Tibial nerve (tissue), 3 donors: Measurements from ENCODE around the gene PSMD13.

Experiments used
- POLR2A ChIP-seq, 2 donors: fragments of 450-650 bp; IDR thresholded peaks; one replicate each; pipeline ENCODE4 v1.6.1; 2017; ENCODE audit warnings: antibody characterized with exemption in 2 of 2, mild to moderate bottlenecking in 2 of 2, moderate library complexity in 2 of 2
- TF ChIP-seq, protein P1 (sequence below), 5 experiments: fragments of 200-600 bp in 3 of 5; fragments of 450-650 bp in 2 of 5; sonication (generic) in 3 of 5; IDR thresholded peaks; one replicate each; pipeline ENCODE4 v1.5.1; 2016 to 2019; ENCODE audit warnings: antibody characterized with exemption in 5 of 5, mild to moderate bottlenecking in 3 of 5, moderate library complexity in 2 of 5

DNA sequence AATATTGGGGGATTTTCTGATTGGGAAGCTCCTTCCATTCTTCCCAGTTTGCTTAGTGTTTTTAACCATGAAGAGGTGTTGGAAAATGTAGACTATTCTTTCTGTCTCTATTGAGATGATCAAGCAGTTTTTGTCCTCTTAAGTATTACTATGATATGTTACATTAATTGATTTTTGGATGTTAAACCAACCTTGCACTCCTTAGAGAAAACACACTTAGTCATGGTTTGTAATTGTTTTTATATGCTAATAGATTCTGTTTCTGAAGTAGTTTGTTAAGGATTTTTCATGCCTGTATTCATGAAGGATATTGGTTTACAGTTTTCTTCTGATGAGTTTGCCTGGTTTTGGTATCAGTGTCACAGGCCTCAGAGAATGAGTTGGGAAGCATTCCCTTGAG lies 39.4 kb downstream of the PSMD13 start:
- TF ChIP-seq, protein P1, sequence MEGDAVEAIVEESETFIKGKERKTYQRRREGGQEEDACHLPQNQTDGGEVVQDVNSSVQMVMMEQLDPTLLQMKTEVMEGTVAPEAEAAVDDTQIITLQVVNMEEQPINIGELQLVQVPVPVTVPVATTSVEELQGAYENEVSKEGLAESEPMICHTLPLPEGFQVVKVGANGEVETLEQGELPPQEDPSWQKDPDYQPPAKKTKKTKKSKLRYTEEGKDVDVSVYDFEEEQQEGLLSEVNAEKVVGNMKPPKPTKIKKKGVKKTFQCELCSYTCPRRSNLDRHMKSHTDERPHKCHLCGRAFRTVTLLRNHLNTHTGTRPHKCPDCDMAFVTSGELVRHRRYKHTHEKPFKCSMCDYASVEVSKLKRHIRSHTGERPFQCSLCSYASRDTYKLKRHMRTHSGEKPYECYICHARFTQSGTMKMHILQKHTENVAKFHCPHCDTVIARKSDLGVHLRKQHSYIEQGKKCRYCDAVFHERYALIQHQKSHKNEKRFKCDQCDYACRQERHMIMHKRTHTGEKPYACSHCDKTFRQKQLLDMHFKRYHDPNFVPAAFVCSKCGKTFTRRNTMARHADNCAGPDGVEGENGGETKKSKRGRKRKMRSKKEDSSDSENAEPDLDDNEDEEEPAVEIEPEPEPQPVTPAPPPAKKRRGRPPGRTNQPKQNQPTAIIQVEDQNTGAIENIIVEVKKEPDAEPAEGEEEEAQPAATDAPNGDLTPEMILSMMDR (IDR thresholded peaks at IDR 0.05), result no peak
- TF ChIP-seq POLR2A (IDR thresholded peaks at IDR 0.05), result no peak
